ENCODE data around the gene USP15.
A peak's percentile ranks its signal among the peaks of the same experiment; 100 is the strongest.

Gene USP15

DNA sequence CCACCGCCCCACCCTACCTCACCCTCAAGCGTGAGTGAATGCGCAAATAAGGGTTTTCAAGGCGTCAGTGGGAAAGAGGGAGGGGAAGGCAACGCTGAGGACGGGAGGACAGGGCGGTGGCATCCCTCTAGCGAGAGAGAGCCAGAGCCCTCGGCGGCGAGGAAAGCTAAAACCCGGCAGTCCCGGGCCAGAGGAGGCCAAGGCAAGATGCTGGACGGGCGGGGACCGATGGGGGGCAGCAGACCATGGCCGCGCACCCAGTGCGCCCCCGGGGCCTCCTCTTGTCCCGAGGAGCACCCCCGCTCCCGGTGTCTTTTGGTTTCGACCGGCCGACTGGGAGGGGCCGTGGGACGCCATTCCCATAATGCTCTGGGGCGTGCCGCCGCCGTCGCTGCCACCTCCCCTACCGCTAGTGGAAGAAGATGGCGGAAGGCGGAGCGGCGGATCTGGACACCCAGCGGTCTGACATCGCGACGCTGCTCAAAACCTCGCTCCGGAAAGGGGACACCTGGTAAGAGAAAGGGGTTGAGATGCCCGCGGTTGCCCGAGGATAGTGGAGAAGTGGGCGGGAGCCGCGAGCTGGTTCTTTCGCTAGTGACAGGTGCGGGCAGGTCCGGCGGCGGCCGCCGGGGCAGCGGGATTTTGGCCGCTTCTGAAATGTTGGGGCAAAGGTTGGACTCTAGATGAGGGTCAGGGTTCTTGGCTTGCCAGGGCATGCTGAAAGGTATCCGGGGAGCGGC lies at the start of gene USP15:
USP15 (plus strand) TSS at position 412 of the 740 bp plus-strand sequence; CDS start at position 423, 11 bp downstream.
- DNase-seq (ENCODE audit: low read depth), result peak; percentile 95

DNA sequence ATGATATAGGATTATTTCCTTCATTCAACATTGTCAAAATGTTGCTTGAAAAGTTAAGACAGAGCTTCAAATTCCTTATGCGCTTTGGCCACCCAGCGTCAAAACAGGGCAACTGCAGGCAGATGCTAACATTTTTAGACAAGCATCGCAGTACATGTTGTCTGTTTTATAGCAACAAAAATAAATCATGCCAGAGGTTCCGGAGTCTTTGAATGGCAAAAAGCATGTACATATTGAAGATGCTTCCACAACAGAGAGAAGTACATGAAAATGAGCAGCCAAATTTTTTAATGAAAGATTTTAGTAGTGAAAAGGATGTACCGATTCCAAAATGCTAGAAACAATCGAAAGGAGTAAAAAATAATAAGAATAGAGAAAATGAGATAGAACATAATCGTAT lies 49.8 kb upstream of the USP15 start:
- DNase-seq (ENCODE audit: low read depth), result no peak

DNA sequence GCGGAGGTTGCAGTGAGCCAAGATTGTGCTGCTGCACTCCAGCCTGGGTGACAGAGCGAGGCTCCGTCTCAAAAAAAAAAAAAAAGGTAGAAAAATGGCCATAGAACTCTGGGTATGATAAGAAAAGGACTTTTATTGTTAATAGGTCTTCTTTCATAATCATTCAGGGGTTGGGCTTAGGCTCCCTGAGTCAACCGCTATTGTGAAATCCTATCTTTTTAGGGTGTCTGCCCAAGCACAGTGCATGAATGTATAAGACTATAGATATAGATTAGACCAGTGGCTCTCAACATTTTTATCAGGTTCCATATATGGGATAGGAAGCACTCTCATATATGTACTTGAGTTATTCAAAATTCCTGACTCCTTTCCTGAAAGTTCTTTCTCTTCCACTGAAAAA lies 48.7 kb upstream of the USP15 start:
- DNase-seq (ENCODE audit: low read depth), result no peak

DNA sequence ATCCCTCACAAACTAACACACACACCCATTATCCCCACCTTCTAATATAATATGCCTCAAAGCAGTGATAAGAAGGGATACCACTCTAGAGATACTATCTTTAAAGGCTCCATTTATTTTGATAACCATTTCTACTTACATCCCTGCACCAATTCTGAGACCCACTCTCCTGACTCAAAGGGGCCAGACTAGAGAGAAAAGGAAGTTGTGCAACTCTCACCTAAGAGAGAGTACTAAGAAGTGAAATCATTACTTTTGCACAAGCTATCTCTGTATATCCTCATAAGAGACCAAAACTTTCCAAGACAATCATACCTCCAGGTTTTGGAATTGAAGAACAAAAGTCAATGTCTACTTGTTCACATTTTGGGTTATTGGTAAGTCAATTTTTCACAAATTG lies 45.4 kb upstream of the USP15 start:
- no peak for DNase-seq (ENCODE audit: low read depth)

DNA sequence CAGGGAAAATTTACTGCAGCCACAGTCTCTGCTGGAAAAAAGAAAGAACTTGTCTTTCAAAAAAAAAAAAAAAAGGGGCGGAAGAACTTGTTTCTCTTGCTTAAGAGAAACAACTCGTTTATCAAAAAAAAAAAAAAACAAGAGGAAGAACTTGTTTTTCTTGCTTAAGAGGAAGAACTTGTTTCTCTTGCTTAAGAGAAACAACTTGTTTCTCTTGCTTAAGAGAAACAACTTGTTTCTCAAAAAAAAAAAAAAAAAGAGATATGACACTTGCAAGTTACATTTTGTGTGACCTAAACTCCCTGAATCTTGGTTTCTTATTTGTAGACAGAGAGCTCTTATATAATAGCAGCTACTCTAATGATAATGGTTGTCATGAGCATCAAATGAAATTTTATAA lies 44.7 kb upstream of the USP15 start:
- DNase-seq (ENCODE audit: low read depth), result no peak

DNA sequence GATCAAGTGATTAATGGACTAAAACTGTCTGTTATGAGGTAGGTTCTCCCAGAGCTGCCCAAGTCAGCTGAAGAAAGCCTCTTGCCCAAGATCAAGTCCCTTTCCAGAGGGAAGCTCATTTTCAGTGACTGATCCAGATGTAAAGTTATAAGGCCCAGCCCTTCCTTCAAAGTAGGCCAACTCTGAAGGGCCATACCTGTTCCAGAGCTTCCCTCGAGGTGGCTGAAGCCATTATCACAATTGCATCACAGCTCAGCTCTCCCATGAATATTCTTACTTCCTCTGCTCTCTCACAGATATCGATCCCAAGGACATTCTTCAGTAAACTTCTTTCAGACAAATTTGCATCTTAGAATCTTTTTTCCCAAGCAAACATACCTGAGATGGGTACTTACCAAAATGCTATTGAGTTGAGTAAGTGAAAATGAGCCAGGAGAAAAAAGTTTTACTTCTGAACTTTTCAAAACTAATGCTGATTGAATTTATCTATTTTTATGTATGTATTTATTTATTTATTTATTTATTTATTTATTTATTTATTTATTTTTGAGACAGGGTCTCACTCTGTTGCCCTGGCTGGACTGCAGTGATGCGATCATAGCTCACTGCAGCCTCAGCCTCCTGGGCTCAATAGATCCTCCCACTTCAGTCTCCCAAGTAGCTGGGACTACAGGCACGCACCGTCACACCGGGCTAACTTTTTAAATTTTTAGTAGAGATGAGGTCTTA lies 42.6 kb upstream of the USP15 start:
- no peak for DNase-seq (ENCODE audit: low read depth)

DNA sequence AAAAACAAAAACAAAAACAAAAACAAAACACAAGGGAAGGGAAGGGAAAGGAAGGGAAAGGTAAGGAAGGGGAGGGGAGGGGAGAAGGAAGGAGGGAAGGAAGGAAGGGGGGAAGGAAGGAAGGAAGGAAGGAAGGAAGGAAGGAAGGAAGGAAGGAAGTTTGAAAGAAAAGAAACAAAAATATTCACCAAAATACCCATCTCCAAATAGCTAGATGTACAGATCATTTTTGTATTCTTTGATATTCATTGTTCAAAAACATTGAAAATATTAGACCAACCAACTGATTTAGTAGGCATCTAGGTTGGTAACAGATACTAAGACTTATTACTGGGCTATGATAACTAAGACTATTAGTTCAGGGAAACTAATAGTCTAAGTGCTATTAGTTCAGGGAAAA lies 39.1 kb upstream of the USP15 start:
- no peak for DNase-seq (ENCODE audit: low read depth)

DNA sequence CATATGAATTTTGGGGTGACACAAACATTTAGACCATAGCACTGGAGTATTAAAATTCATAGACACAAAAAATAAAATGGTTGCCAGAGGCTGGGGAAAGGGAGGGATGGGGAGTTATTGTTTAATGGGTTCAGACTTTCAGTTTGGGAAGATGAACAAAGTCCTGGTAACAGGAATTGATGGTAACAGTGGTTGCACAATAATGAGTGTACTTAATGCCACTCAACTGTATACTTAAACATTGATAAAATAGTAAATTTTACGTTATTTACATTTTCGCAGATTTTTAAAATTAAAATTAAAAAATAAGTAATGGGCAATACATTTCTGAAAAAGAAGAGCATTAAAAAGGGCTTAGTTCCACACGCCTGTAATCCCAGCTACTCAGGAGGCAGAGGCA lies 35.6 kb upstream of the USP15 start:
- DNase-seq (ENCODE audit: low read depth), result no peak

DNA sequence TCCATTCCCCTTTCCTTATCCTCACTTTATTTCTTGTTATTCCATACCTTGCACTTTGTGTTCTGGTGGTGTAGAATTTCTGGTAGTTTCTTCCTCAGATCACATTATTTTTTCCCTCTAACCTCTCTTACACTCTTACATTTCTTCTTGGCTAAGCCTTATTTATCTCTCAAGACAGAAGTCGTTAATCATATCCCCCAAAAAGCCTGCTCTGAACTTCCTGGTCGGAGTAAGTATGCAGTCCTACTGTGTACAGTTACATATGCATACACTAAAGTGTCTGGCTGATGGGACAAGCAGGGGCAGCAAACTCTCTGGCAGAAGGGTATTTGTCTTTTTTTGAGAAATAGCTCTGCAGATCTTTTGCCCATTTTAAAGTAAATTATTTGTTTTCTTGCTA lies 33.1 kb upstream of the USP15 start:
- no peak for DNase-seq (ENCODE audit: low read depth)

DNA sequence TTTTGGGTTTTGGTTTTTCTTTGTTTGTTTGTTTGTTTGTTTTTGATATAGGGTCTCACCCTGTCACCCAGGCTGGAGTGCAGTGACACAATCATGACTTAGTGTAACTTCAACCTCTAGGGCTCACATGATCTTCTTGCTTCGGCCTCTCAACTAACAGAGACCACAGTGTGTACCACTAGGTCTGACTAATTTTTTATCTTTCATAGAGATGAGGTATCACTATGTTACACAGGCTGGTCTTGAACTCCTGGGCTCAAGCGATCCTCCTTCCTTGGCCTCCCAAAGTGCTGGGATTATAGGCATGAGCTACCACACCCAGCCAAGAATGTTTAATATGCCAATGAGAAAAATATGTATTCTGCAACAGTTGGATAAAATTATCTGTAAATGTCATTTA lies 29.6 kb upstream of the USP15 start:
- no peak for DNase-seq (ENCODE audit: low read depth)

DNA sequence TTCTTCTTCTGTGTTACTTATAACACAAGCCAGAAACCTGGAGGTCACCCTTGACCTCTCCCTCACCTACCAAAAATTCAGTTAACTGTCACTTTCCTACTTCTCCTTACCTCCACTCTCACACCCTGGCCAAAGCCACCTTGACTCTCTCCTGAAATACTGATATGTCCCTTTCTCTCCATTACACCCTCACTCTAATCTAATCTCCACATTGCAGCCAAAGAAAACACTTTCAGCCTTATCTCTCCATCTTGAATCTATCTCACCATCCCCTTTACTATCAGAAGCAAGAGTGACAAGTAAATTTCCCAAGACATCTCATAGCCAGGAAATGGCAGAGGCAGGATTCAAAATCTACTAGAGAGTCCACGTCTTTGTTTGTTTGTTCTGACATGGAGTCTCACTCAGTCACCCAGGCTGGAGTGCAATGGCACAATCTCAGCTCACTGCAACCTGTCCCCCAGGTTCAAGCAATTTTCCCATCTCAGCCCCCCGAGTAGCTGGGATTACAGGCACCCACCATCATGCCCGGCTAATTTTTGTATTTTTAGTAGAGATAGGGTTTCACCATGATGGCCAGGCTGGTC lies 28.0 kb upstream of the USP15 start:
- DNase-seq (ENCODE audit: low read depth), result no peak

DNA sequence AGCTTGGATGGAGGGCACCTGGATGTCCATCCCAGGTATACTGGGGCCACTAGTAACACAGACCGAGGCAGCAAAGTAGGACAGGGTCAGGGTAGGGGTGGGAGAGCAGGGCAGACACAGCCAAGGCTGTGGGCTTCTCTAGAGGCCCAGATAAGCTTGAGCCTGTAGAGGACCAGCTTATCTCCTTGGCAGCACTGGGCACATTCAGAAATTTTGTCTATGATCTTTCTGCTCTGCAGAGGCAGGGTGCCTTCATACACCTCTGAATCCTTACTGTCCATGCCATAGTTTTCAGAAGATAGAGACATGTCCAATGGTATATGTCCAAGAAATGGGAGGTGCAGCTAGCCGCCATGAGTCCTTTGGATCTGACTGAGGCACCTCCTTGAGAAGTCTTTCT lies 26.4 kb upstream of the USP15 start:
- DNase-seq (ENCODE audit: low read depth), result no peak

DNA sequence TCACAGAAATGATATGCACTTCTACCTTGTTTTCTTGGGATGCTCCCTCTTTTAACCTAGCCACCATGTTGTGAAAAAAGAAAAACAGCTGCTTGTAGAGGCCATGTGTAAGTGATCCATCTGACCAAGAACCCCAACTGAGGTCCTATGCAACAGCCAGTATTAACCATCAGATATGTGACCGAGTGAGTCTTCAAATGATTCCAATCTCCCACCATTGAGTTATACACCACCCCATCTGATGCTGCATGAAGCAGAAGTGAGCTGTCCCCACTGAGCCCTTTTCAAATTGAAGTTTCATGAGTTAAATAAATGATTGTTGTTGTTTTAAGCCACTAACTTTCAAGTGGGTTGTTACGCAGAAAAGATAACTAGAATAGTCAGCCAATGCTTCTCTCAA lies 20.6 kb upstream of the USP15 start:
- no peak for DNase-seq (ENCODE audit: low read depth)

DNA sequence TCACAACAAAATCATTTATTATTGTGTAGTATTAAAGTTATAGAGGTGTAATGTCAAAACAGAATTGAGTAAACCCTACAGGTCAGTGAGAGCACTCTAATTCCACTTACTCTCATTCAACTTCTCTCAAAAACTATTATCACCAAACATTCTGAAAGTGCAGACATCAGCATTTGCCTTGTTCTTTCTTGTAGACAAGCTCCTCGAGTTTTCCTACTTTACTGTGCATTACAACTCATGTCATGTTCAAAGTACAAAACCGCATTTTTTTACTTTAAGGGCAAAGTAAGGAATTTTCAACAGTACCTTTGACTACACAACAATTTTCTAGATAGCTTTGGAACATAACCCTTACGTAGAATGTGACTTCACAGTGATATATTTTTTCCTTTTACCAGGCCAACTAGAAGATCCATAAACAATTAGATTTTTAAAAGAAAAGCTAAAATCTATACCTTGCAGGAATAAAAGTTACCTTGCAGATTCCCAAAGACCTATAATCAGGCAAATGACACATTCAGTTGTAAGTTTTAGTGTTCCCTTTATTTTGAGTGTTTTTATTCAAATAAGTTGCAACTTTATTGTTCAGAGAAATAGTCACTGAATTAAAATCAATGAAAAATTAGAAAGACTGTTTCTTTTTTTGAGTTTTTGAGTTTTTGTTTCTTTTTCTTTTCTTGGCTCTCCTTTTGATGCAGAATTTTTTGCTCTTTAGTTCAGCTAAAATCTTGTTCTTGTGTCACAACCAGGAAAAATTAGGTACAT lies 12.7 kb upstream of the USP15 start:
- DNase-seq (ENCODE audit: low read depth), result no peak

DNA sequence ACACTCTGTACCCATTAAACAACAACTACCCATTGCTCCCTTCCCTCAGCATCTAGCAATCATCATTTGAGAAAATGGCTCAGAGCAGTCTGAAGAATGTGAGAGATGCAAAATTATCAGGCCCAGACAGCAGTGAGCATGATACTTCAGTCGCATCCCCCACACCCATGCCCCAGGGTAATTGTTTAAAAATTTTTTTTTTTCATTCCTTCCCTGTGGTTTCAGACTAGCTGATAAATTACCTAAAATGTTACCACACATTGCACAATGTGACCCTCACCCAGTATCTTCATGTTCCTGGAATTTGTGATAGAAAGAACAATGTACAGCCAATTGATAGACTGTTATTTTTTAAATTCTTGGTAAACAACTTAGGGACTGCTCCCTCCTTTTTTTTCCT lies 11.3 kb upstream of the USP15 start:
- no peak for DNase-seq (ENCODE audit: low read depth)

DNA sequence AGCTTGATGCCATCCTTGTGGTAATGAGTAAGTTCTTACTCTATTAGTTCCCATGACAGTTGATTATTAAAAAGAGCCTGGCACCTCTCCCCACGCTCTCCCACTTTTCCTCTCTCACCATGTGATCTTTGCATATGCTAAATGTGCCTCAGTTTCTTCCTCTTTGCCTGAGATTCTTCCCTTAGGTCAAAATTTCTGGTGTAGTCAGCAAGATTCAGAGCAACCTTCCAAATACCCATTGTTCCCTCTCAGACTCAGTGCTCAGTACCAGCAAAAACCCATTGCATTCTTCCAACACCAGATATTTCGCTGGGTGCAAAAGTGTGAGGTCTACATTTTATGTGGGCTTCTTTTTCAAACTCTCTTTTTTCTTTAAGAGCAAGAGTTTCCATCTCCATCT lies 10.8 kb upstream of the USP15 start:
- DNase-seq (ENCODE audit: low read depth), result no peak

DNA sequence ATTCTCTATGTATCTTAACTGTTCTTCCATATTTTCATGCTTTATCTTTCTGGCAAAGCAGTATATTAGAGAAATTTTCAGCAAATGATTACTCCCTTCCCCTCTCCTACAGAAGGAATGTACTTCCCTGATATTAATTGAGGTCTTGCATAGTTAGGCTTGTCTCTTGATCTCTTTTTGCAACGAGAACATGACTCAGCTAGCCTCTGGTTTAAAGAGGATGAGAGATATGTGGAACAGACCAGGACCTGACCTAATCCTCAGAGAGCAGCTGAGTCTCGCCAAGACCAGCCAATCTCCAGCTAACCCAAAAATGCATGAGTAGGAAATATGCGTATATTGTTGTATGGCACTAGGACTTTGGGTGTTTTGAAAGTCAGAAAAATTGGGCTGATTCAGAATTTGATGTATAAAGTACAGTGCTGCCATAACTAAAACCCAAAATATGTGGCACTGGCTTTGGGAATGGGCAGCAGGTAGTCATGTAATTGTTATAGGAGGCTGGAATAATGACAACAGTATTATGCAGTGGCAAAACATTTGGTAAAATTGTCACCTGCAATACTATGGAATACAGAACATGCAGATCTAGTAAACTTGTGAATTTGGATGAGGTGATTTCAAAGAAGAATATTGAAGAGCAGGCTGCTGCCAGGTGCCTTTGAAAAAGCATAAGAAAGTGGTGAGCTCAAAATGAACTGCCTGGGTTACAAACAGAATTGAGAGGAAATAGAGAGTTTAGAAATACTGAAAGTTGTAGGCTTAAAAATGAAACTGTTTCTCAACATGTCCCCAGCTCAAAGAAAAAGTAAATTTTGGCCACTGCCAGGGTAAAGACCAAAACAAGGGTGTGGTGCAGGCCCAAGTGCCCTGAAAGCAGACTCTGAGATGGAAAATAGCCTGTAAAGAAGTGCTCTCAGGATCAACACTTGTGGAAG lies 9.3 kb upstream of the USP15 start:
- no peak for DNase-seq (ENCODE audit: low read depth)

DNA sequence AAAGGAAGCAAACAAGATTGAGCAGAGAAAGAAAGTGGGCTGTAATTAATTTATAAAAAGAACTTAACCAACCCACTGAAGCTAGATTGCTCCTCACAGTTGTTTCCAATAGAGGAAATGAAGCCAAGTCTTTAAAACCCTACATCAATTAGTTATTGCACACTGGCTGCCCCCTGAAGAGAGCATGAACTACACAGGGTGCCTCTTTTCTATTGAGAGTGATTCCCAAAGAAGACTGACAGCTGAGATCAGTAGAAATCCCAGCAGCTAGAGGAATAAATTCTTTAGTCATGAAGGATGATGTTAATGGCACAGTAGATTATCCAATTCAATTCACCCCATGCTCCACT lies 8.6 kb upstream of the USP15 start:
- DNase-seq (ENCODE audit: low read depth), result no peak

DNA sequence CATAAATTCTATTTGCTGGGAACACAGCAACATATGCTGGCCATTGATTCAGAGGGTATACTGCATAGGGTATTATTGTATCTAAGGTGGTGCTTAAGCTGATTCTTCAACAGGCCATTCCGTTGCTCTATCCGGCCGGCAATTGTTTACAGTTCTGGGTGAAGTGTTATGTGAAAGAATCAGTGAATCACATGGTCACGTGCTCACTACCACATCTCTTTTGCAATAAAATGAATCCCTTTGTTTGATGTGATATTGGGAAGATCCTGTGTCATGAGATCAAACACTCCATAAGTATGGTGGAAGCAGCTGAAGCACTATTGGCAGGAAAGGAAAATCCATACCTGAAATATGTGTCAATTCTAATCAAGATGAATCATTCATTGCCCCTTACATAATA lies 7.6 kb upstream of the USP15 start:
- DNase-seq (ENCODE audit: low read depth), result no peak

DNA sequence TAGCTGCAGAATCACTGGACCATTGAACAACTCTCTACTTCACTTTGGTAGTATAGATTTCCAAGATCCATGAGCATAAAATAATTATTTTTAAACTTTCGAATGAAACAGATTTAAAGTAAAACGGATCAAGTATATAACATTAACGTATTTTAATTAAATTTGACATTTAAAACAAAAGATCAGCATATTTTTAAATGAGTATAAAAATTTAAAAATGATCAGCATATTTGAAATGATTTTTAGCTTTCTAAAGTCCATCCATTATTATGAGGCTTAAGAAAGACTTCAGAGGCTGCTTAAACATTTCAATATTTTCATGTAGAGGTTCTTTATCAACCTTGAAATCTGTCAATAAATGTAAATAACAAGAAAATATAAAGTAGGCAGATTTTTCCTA lies 5.2 kb upstream of the USP15 start:
- DNase-seq (ENCODE audit: low read depth), result no peak

DNA sequence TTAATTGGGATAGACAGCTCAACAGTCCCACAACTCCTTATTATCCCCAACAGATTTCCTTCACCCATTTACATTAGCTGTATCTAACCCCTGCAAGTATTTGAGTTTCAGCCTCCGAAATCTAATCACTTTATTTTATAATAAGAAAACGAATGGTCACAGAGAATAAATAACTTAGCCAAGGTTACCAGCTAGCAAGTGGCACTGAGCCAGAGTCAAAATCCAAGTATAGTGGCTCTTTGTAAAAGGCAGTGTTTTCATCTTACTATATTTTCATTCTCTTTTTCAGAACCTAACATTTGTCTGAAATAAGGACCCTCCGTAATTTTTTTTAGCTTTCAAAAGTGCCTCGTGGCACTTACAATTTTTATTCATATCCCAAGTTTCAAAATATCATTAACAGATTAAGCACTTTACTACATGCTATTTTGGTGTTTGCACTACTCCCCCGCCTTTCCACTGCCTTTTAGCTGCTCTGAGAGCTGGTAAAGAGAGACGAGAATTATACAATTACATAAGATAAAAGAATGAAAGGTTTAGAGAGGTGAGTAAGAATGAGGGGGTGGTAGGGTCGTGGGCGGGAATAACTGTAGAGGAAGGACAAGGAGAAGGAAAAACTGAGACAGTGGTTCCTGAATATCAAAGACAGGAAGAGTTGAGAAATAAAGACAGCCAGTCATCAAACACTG lies 3.7 kb upstream of the USP15 start:
- DNase-seq (ENCODE audit: low read depth), result no peak
